Astrocyte of the cerebellum (primary cell): ENCODE results near the gene CDH8.

ENCODE experiments used
- DNase-seq: peaks from one replicate; pipeline ENCODE4 v3.0.0-alpha.2; 2011; ENCODE audit warnings: low read depth
- H3K4me3 ChIP-seq: 2 replicates; pipeline ENCODE4 v1.5.1; 2011; ENCODE audit warnings: mild to moderate bottlenecking, low read depth, low read length, moderate library complexity
- in situ Hi-C: cut with HindIII; loops from 2 replicates; pipeline ENCODE4 v1.10.0; 2017; ENCODE audit warnings: low sequenced_read_pairs
- TF ChIP-seq, protein P1 (sequence below): IDR thresholded peaks from 2 replicates; pipeline ENCODE4 v1.5.1; 2012; ENCODE audit warnings: low read length, low read depth, moderate library complexity, mild to moderate bottlenecking; ENCODE audit errors: missing control alignments

CDH8 gene

DNA sequence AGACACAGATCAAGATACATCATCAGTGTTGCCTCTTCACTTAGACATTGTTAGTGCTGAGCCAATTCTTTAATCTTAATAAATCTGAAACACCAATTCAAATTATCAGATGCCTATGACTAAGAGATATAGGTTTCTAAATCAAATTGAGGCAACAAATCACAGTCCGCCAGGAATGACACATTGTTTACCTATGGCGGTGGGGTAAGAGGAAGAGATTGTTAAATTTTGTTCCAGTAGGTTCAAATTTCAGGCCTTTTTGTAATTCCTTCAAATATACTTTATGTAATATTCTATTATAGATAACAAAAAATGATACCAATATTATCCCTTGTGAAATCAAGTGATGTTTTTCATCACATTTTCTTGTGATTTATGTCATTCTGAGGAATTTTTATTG, 145.9 kb downstream of the CDH8 start:
- no peak overlapping the region for H3K4me3 ChIP-seq
- TF ChIP-seq, protein P1, sequence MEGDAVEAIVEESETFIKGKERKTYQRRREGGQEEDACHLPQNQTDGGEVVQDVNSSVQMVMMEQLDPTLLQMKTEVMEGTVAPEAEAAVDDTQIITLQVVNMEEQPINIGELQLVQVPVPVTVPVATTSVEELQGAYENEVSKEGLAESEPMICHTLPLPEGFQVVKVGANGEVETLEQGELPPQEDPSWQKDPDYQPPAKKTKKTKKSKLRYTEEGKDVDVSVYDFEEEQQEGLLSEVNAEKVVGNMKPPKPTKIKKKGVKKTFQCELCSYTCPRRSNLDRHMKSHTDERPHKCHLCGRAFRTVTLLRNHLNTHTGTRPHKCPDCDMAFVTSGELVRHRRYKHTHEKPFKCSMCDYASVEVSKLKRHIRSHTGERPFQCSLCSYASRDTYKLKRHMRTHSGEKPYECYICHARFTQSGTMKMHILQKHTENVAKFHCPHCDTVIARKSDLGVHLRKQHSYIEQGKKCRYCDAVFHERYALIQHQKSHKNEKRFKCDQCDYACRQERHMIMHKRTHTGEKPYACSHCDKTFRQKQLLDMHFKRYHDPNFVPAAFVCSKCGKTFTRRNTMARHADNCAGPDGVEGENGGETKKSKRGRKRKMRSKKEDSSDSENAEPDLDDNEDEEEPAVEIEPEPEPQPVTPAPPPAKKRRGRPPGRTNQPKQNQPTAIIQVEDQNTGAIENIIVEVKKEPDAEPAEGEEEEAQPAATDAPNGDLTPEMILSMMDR, result no peak
- DNase-seq, result no peak
- in situ Hi-C loops, result no loop called here

DNA sequence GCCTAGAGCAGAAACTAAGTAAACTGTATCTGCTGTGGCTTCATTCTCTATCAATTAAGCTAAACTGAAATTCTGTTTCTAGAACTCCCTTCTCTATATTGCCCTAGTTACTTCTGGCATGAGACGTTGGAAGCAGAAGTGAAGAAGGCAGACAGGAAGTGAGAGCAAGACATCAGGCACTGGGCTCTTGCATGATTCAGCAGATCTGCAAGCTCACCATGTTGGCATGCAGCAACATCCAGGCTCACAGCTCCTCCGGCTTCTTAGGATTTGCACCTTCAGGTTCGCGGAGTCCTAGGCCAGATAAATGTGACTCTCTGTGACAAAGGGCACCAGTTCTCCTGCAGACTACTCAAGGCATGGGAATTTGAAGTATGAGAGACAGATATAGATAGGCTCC, 148.3 kb downstream of the CDH8 start:
- no peak overlapping the region for H3K4me3 ChIP-seq
- TF ChIP-seq, protein P1, result no peak
- DNase-seq, result no peak
- in situ Hi-C loops, result no loop called here

DNA sequence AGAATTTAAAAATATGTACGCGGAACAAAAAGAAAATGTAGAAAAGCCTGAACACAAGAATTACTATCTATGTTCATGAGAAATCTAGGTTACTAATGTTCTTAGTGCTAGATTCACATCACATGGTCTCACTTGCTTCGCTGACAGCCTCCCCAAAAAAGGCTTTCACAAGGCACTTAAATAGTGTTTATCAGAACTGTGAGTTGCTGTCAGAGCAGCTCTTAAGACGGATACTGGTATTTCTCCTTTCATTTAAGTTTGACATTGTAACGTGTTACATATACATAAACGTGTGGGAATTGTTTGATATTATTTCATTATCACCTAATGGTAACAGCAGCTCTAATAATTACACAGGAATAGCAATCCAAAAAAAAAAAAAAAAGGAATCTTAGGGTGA, 150.9 kb downstream of the CDH8 start:
- no peak overlapping the region for H3K4me3 ChIP-seq
- in situ Hi-C loops, result no loop called here
- no peak for DNase-seq
- TF ChIP-seq, protein P1, result no peak

DNA sequence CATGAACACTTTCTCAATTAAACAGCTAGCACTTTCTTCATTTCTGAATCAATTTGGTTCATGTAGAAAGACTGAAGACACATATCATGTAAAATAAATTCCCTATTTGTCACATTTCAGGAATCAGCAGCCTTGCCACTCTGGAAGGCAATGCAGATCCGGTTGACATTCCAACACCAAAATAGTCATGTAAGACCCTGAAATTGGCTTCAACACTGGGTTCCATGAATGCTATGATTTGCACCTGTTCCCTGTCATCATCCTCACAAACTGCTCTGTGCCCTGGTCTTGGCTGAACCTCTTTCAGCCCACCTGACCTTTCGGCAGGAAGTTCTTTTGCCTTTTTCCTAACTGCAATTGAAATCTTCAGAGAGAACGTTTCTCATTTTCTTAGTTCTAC, 156.9 kb downstream of the CDH8 start:
- no peak overlapping the region for H3K4me3 ChIP-seq
- no peak for DNase-seq
- in situ Hi-C loops, result no loop called here
- TF ChIP-seq, protein P1, result no peak

DNA sequence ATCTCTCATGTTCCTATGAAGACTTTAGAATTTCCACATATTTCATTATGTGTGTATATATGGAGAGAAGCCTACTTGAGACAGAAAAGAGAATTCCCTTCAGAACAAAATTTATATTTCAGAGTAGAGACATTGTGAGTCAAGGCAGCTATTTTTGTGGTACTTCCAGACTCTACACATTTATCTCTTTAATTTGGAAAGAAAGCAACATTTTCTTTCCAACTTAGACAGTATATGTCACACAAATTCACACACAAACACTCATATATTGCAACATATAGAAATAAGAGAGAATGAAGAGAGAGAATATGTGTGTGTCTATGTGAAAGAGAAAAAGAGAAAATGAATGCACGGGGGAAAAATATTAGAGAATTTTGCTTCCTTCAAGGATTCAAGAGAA, 158.8 kb downstream of the CDH8 start:
- TF ChIP-seq, protein P1, result no peak
- no peak overlapping the region for H3K4me3 ChIP-seq
- no peak for DNase-seq
- in situ Hi-C loops, result no loop called here

DNA sequence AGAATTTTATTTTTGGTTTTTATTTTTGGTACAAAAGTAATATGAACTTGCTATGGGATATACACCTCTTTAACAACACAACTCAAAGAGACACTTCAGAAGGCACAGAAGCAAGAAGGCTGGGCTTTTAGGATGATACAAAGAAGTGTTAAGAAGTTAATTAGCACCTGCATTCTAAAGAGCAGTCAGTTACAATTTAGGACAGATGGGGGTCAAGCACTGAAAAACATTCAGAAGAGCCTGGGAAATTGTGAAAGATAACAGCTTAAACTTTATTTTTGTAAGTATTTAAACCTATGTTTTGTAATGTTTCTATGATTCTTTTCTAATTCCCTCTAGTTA, 163.5 kb downstream of the CDH8 start:
- no peak for DNase-seq
- TF ChIP-seq, protein P1, result no peak
- no peak overlapping the region for H3K4me3 ChIP-seq
- in situ Hi-C loops, result no loop called here

DNA sequence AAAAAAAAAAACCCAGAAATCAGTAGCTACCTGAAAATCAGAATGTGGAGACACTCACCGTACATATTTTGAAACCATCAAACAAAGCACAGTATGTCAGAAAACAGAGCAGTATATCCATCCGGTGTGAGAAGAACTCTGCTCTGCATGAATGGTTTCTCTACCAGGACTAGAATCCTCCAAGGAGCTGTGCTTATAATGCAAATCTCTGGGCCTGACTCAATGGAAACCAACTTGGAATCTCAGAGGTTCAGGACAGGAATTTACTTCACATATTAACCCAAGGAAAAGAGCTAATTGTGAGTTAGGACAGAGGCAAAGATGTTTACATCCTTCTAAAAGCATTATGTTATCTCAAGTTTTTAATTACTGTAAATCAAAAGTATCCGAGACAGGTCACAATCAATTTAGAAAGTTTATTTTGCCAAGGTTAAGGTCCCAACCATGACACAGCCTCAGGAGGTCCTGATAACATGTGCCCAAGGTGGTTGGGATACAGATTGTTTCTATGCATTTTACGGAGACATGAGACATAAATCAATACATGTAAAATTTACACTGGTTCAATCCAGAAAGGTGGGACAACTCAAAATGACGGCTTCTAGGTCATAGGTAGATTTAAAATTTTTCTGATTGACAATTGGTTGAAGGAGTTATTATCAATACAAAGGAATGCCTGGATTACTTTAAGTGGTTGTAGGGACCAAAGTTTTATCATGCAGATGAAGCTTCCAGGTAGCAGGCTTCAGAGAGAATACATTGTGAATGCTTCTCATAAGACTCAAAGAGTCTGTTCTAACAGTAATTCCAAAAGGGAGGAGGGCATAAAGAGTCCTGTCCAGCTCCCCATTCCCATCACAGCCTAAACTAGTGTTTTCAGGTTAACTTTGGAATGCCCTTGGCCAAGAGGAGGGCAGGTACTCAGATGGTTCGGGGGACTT, 164.1 kb downstream of the CDH8 start:
- no peak for DNase-seq
- no peak overlapping the region for H3K4me3 ChIP-seq
- in situ Hi-C loops, result no loop called here
- TF ChIP-seq, protein P1, result no peak
